Esophagus muscularis mucosa (tissue), 4 donors: ENCODE data around the gene TWSG1. TPM values are rescaled to one million over a fixed set of nuclear protein-coding genes. Genes with fewer than 3 reads are reported as not detected.
A peak's percentile ranks its signal among the peaks of the same experiment; 100 is the strongest.
"Not testable (repeated sequence)": the region's sequence is repeated elsewhere in the genome, so short reads cannot be mapped to it uniquely, and the experiment has no call there.

Experiments
- DNase-seq: peaks from one replicate; pipeline ENCODE4 v3.0.0-alpha.2; 2017; ENCODE audit errors: extremely low spot score
- H3K27ac ChIP-seq, 4 donors: fragments of 200-600 bp; sonication (generic); replicated peaks in 1 of 4; 1 replicate in 3 of 4; 2 replicates in 1 of 4; pipeline ENCODE4 v1.5.1; 2016 to 2019; ENCODE audit warnings: mild to moderate bottlenecking in 1 of 4
- H3K27me3 ChIP-seq, 4 donors: fragments of 200-600 bp; sonication (generic); one replicate each; pipeline versions ENCODE4 v1.5.1 to v1.6.0; 2016 to 2019
- H3K36me3 ChIP-seq, 4 donors: fragments of 200-600 bp; sonication (generic); one replicate each; pipeline ENCODE4 v1.5.1; 2016 to 2019
- H3K4me1 ChIP-seq, 4 donors: fragments of 200-600 bp; sonication (generic); one replicate each; pipeline ENCODE4 v1.5.1; 2016 to 2019
- H3K4me3 ChIP-seq, 4 donors: fragments of 200-600 bp; sonication (generic); 1 replicate in 2 of 4; 2 replicates in 2 of 4; pipeline ENCODE4 v1.5.1; 2016 to 2019; ENCODE audit warnings: mild to moderate bottlenecking in 4 of 4, moderate library complexity in 1 of 4
- H3K9me3 ChIP-seq, 4 donors: fragments of 200-600 bp; sonication (generic); 1 replicate in 3 of 4; 2 replicates in 1 of 4; pipeline ENCODE4 v1.5.1; 2016 to 2019
- EP300 ChIP-seq: sonication (generic); formaldehyde crosslinking; IDR thresholded peaks from one replicate; pipeline ENCODE4 v1.6.1; 2017; ENCODE audit warnings: antibody characterized with exemption
- POLR2A ChIP-seq: fragments of 450-650 bp; IDR thresholded peaks from one replicate; pipeline ENCODE4 v1.6.1; 2017; ENCODE audit warnings: antibody characterized with exemption, moderate library complexity, mild to moderate bottlenecking, low read depth
- POLR2AphosphoS5 ChIP-seq, 2 donors: sonication (generic); formaldehyde crosslinking; IDR thresholded peaks; one replicate each; pipeline ENCODE4 v1.6.1; 2017; ENCODE audit warnings: antibody characterized with exemption in 2 of 2
- WGBS: methylation state at CpG from one replicate; pipeline ENCODE4 v1.1.5; 2018; 5-methylcytosine and 5-hydroxymethylcytosine counted together
- intact Hi-C: fragments of 100-400 bp; cut with DNase I; formaldehyde crosslinking; loops from one replicate; pipeline ENCODE4 v1.15.1; 2023
- total RNA-seq, 4 donors: library from RNA; depleted of rRNA; stranded (reverse); fragments of >200 nt; gene quantifications; one replicate each; pipeline versions ENCODE4 v1.1.0 to v1.2.1, GENCODE V29; 2016
- TF ChIP-seq, protein P1 (sequence below), 3 experiments: fragments of 200-600 bp in 2 of 3; fragments of 450-650 bp in 1 of 3; sonication (generic) in 2 of 3; IDR thresholded peaks; one replicate each; pipeline ENCODE4 v1.5.1; 2017 to 2019; ENCODE audit warnings: antibody characterized with exemption in 3 of 3, mild to moderate bottlenecking in 2 of 3, moderate library complexity in 1 of 3

The TWSG1 gene
- total RNA-seq, 4 donors from 2014 or later = 88.1 to 131 (median 101) TPM

DNA sequence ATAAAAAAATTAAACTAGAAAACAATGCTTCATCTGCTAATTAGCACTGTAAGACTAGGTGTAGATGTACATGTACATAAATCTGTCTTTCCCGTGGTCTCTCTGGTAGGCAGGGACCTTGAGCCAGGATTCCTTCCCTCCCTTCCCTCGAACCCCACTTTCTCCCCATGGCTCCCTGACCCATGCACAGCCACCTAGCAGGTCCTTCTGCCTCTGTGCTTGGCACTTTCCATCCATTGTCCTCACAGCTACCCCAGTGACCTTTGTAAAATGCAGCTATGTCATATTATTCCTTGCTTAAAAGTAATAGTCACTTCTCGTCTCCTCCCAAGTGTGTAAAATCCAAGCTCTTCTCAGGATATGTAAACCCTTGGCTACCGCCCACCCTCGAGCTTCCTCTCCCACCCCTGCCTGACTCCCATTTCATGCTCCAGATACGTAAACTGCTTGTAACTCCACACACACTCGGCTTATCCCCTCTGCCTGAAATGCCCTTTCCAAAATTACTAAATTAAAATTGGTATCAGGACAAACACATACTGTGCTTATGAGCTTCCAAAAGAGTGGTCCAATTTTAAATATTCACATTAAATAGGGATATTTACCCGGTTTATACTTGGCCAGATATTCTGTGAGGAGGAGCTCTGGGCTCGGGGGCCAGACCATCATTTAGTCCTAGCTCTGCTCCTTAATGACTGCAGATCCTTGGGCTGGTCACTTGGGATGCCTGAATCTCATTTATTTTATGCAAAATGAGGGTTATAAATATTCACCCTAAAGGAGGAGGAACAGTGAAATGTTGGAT is 86.7 kb downstream of the TWSG1 start:
- Histone ChIP-seq H3K4me3 (no peak overlapping the region), H3K36me3 (no peaks in the 10 kb centered on the region), H3K27me3 (no peaks in the 10 kb centered on the region), H3K27ac (no peak overlapping the region), H3K9me3 (no peaks in the 10 kb centered on the region), H3K4me1 (peaks cover 7 to 23% (median 20%) of the 10 kb centered on the region in 4 donors)
- peak; percentile 77 for DNase-seq
- intact Hi-C loops = no loop called here
- TF ChIP-seq POLR2A (no peak), EP300 (no peak), POLR2AphosphoS5 (IDR thresholded peaks at IDR 0.05) (no peak)
- TF ChIP-seq, protein P1, sequence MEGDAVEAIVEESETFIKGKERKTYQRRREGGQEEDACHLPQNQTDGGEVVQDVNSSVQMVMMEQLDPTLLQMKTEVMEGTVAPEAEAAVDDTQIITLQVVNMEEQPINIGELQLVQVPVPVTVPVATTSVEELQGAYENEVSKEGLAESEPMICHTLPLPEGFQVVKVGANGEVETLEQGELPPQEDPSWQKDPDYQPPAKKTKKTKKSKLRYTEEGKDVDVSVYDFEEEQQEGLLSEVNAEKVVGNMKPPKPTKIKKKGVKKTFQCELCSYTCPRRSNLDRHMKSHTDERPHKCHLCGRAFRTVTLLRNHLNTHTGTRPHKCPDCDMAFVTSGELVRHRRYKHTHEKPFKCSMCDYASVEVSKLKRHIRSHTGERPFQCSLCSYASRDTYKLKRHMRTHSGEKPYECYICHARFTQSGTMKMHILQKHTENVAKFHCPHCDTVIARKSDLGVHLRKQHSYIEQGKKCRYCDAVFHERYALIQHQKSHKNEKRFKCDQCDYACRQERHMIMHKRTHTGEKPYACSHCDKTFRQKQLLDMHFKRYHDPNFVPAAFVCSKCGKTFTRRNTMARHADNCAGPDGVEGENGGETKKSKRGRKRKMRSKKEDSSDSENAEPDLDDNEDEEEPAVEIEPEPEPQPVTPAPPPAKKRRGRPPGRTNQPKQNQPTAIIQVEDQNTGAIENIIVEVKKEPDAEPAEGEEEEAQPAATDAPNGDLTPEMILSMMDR (IDR thresholded peaks at IDR 0.05) = no peak
- 83% methylated on average over 9 of the region's 9 CpGs for WGBS

DNA sequence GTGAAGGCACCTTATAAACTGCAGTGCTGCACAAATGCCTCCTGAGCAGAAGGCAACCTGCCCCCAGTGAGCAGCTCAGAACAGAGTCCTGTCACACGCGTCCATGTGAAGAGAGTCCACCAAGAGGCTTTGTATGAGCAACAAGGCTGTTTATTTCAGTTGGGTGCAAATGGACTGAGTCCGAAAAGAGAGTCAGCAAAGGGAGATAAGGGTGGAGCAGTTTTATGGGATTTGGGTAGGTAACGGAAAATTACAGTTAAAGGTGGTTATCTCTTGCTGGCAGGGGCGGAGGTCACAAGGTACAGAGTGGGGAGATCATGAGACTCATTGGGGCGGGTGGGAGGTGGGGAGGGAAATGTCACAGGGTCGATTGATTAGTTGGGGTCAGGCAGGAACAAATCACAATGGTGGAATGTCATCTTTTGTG is 87.3 kb downstream of the TWSG1 start:
- Histone ChIP-seq H3K9me3 (no peaks in the 10 kb centered on the region), H3K36me3 (no peaks in the 10 kb centered on the region), H3K4me1 (peaks cover 2 to 17% (median 14%) of the 10 kb centered on the region in 4 donors), H3K4me3 (no peak overlapping the region), H3K27ac (no peak overlapping the region), H3K27me3 (no peaks in the 10 kb centered on the region)
- intact Hi-C loops = no loop called here
- DNase-seq = peak; percentile 88
- TF ChIP-seq, protein P1 (IDR thresholded peaks at IDR 0.05) = no peak
- no peak for TF ChIP-seq POLR2A
- TF ChIP-seq EP300 = no peak
- no peak for TF ChIP-seq POLR2AphosphoS5 (IDR thresholded peaks at IDR 0.05)
- WGBS = 93% methylated on average over 7 of the region's 7 CpGs

DNA sequence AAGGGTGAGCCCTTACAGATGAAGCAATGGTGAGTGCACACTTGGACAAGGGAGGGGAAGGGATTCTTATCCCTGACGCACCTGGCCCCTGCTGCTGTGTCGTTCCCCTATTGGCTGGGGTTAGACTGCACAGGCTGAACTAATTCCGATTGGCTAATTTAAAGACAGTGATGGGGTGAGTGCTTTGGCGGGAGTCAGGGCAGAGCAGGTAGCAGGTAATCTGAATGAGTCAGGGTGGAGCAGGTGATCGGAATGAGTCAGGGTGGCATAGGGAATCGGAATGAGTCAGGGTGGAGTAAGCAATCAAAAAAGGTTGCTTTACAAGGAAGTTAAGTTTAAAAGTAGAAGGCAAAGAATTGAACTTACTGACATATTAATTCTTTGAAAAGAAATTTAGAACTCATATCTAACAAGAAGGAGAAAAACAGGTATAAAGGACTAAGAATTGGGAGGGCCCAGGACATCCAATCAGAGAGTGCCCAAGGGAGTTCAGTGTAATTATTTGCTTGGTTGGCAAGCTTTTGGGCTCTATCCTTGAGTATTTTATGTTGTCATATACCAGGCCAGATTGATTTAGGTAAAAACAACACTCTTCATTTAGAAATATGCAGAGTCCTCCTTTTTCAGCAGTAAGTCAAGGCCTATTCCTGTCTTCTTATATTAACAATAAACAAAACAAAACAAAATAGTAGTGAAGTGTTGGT is 88.4 kb downstream of the TWSG1 start:
- no peak overlapping the region for H3K27ac ChIP-seq
- no peaks in the 10 kb centered on the region for H3K27me3 ChIP-seq
- DNase-seq = peak; percentile 10
- H3K4me3 ChIP-seq = no peak overlapping the region
- no peaks in the 10 kb centered on the region for H3K36me3 ChIP-seq
- WGBS = 94% methylated on average over 6 of the region's 6 CpGs
- H3K9me3 ChIP-seq = no peaks in the 10 kb centered on the region
- TF ChIP-seq POLR2AphosphoS5 (IDR thresholded peaks at IDR 0.05) = no peak
- TF ChIP-seq EP300 = no peak
- TF ChIP-seq, protein P1 (IDR thresholded peaks at IDR 0.05) = no peak
- no peak for TF ChIP-seq POLR2A
- H3K4me1 ChIP-seq = peaks cover 0 to 6% (median 4%) of the 10 kb centered on the region in 4 donors
- intact Hi-C loops = no loop called here

DNA sequence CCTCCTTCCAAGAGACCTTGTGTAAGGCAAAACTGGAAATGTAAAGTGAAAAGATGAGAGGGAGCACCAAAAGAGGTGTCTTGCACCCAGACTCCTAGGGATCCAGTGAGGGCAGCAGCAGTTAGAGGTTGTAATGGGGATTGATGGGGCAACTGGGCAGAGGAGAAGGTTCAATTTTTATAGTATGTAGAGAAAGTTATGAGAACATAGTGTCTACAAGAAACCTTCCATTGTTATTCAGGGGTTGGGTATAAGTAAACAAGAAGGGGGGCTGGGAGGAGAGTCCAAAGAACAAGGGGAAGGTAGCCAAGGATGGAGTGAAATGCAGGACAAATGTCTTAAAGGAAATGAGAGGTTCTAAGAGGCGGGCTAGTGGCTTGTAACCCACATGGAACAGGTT is 89.1 kb downstream of the TWSG1 start:
- intact Hi-C loops, H3K4me3 ChIP-seq, H3K9me3 ChIP-seq, H3K27ac ChIP-seq, H3K27me3 ChIP-seq, H3K36me3 ChIP-seq, H3K4me1 ChIP-seq: not testable (repeated sequence)
- peak; percentile 10 for DNase-seq
- 97% methylated on average over 1 of the region's 1 CpG for WGBS

DNA sequence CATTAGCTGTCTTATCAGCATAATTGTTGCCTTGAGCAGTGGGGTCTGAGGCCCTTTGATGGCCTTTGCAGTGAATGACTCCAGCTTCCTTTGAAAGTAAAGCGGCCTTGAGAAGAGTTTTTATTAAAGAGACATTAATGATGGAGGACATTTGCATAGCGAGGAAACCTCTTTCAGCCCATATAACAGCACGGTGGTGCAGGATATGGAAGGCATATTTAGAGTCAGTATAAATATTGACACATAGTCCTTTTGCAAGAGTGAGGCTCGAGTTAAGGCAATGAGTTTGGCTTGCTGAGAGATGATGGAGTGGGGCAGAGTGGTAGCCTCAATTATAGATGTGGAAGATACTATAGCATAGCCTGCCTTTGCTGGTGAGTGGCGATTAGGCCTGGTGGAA is 89.7 kb downstream of the TWSG1 start:
- H3K27me3 ChIP-seq, H3K36me3 ChIP-seq, H3K4me1 ChIP-seq, H3K9me3 ChIP-seq, H3K4me3 ChIP-seq, DNase-seq, H3K27ac ChIP-seq, intact Hi-C loops: not testable (repeated sequence)
- 78% methylated on average over 5 of the region's 5 CpGs for WGBS
